MM.1S (cell line): ENCODE measurements around the gene PFDN4.
A peak's percentile ranks its signal among the peaks of the same experiment; 100 is the strongest.

ENCODE experiments used
- DNase-seq: peaks from one replicate; pipeline ENCODE4 v3.0.0-alpha.2; 2015
- H2AFZ ChIP-seq: fragments of 300-600 bp; sonication (generic); 2 replicates; pipeline ENCODE4 v1.6.0; 2016; ENCODE audit warnings: antibody characterized with exemption, low read length
- H3F3A ChIP-seq: fragments of 300-600 bp; sonication (generic); 2 replicates; pipeline ENCODE4 v1.6.1; 2016; ENCODE audit warnings: mild to moderate bottlenecking, antibody characterized with exemption, low read length, moderate library complexity, mixed read lengths; ENCODE audit not compliant: insufficient read depth
- H3K27ac ChIP-seq: fragments of 300-600 bp; sonication (generic); 2 replicates; pipeline ENCODE4 v1.5.1; 2016; ENCODE audit warnings: mild to moderate bottlenecking, low read length
- H3K27me3 ChIP-seq: fragments of 300-600 bp; sonication (generic); replicated peaks from 2 replicates; pipeline ENCODE4 v1.6.0; 2016; ENCODE audit warnings: low read length; ENCODE audit not compliant: insufficient read depth
- H3K36me3 ChIP-seq: fragments of 300-600 bp; sonication (generic); replicated peaks from 2 replicates; pipeline ENCODE4 v1.6.1; 2016; ENCODE audit warnings: mild to moderate bottlenecking, low read length, mixed read lengths; ENCODE audit not compliant: insufficient read depth
- H3K4me1 ChIP-seq: fragments of 300-600 bp; sonication (generic); 2 replicates; pipeline ENCODE4 v1.6.1; 2016; ENCODE audit warnings: low read length, mixed read lengths
- H3K4me2 ChIP-seq: fragments of 300-600 bp; sonication (generic); 2 replicates; pipeline ENCODE4 v1.6.0; 2016; ENCODE audit warnings: low read depth, low read length
- H3K4me3 ChIP-seq: fragments of 300-600 bp; sonication (generic); 2 replicates; pipeline ENCODE4 v1.5.1; 2016; ENCODE audit warnings: low read length, mixed read lengths
- H3K79me2 ChIP-seq: fragments of 300-600 bp; sonication (generic); 2 replicates; pipeline ENCODE4 v1.6.1; 2016; ENCODE audit warnings: mixed run types, low read length, mixed read lengths
- H3K9ac ChIP-seq: fragments of 300-600 bp; sonication (generic); 2 replicates; pipeline ENCODE4 v1.6.1; 2016; ENCODE audit warnings: low read length, mixed read lengths
- H3K9me2 ChIP-seq: fragments of 300-600 bp; sonication (generic); replicated peaks from 2 replicates; pipeline ENCODE4 v1.6.1; 2016; ENCODE audit warnings: mild to moderate bottlenecking, low read length, mixed read lengths; ENCODE audit not compliant: insufficient read depth
- H3K9me3 ChIP-seq: fragments of 300-600 bp; sonication (generic); replicated peaks from 2 replicates; pipeline ENCODE4 v1.6.1; 2016; ENCODE audit warnings: mild to moderate bottlenecking, low read length, mixed read lengths; ENCODE audit not compliant: insufficient read depth
- H4K20me1 ChIP-seq: fragments of 300-600 bp; sonication (generic); 2 replicates; pipeline ENCODE4 v1.6.1; 2016; ENCODE audit warnings: mild to moderate bottlenecking, low read length, moderate library complexity, mixed read lengths; ENCODE audit not compliant: insufficient read depth
- CTCF ChIP-seq: fragments of 300-600 bp; sonication (generic); IDR thresholded peaks from 2 replicates; pipeline ENCODE4 v1.5.1; 2016; ENCODE audit warnings: antibody characterized with exemption, low read length, mixed read lengths
- EZH2 ChIP-seq: fragments of 300-600 bp; sonication (generic); optimal IDR thresholded peaks from 2 replicates; pipeline ENCODE3; 2017; ENCODE audit warnings: low read depth, mild to moderate bottlenecking, antibody characterized with exemption, low read length, mixed read lengths
- EZH2phosphoT487 ChIP-seq: fragments of 300-600 bp; sonication (generic); IDR thresholded peaks from 2 replicates; pipeline ENCODE4 v1.6.1; 2018; ENCODE audit warnings: antibody characterized with exemption, low read length

The PFDN4 gene

GRCh38 chr20:54172856-54173652 lies 34.8 kb upstream of the PFDN4 start:
- Histone ChIP-seq H3K9ac (no peak overlapping the region), H3K27me3 (peaks cover 23% of the 10 kb centered on the region; the same call in 1 of the 2 replicates), H3K4me3 (peak overlapping the region; percentile 27; the same call in 1 of the 2 replicates), H3K4me2 (peak overlapping the region; percentile 57; the same call in 1 of the 2 replicates), H3K9me2 (no peaks in the 10 kb centered on the region), H3K9me3 (no peaks in the 10 kb centered on the region), H2AFZ (no peak overlapping the region), H3K36me3 (no peaks in the 10 kb centered on the region), H4K20me1 (no peaks in the 10 kb centered on the region), H3K27ac (no peak overlapping the region), H3K4me1 (no peaks in the 10 kb centered on the region), H3K79me2 (no peaks in the 10 kb centered on the region), H3F3A (no peaks in the 10 kb centered on the region)
- DNase-seq: no peak
- TF ChIP-seq EZH2: no peak
- TF ChIP-seq CTCF: no peak
- no peak for TF ChIP-seq EZH2phosphoT487

GRCh38 chr20:54173653-54174456 lies 34.0 kb upstream of the PFDN4 start, which contains the start of gene CYP24A1:
TSS of gene CYP24A1 (minus strand) at chr20:54173986. CDS start at chr20:54173579, 407 bp downstream.
- no peaks in the 10 kb centered on the region for H3F3A ChIP-seq
- peak within 1 kb of the TSS; percentile 27 for H3K4me3 ChIP-seq
- H2AFZ ChIP-seq: peak within 1 kb of the TSS; percentile 54; the same call in 1 of the 2 replicates
- peak within 1 kb of the TSS; percentile 57 for H3K4me2 ChIP-seq
- TF ChIP-seq EZH2: no peak
- no peak for TF ChIP-seq EZH2phosphoT487
- no peak for TF ChIP-seq CTCF
- H3K9me3 ChIP-seq: no peaks in the 10 kb centered on the region
- peak; percentile 14 for DNase-seq
- H3K9ac ChIP-seq: no peak within 1 kb of the TSS
- no peaks in the 10 kb centered on the region for H3K4me1 ChIP-seq
- no peaks in the 10 kb centered on the region for H3K36me3 ChIP-seq
- no peaks in the 10 kb centered on the region for H3K9me2 ChIP-seq
- H3K79me2 ChIP-seq: no peaks in the 10 kb centered on the region
- no peaks in the 10 kb centered on the region for H4K20me1 ChIP-seq
- H3K27ac ChIP-seq: no peak within 1 kb of the TSS
- peaks cover 23% of the 10 kb centered on the region; the same call in 1 of the 2 replicates for H3K27me3 ChIP-seq

GRCh38 chr20:54174457-54175175 lies 33.3 kb upstream of the PFDN4 start:
- Histone ChIP-seq H3K9me2 (no peaks in the 10 kb centered on the region), H3K4me2 (peak overlapping the region; percentile 57; the same call in 1 of the 2 replicates), H3K9me3 (no peaks in the 10 kb centered on the region), H3K4me1 (peaks cover 4% of the 10 kb centered on the region), H3K79me2 (no peaks in the 10 kb centered on the region), H4K20me1 (no peaks in the 10 kb centered on the region), H3K4me3 (0 out of 2 replicates have a peak overlapping the region, but pooled peaks have one; percentile 21), H3K27me3 (peaks cover 23% of the 10 kb centered on the region; the same call in 1 of the 2 replicates), H2AFZ (no peak overlapping the region), H3K36me3 (no peaks in the 10 kb centered on the region), H3K27ac (no peak overlapping the region), H3F3A (no peaks in the 10 kb centered on the region), H3K9ac (no peak overlapping the region)
- no peak for DNase-seq
- no peak for TF ChIP-seq EZH2phosphoT487
- TF ChIP-seq EZH2: no peak
- TF ChIP-seq CTCF: no peak
